ENCODE results near the gene NIPAL1.
"Not testable (repeated sequence)": the region's sequence is repeated elsewhere in the genome, so short reads cannot be mapped to it uniquely, and the experiment has no call there.

Gene NIPAL1

DNA sequence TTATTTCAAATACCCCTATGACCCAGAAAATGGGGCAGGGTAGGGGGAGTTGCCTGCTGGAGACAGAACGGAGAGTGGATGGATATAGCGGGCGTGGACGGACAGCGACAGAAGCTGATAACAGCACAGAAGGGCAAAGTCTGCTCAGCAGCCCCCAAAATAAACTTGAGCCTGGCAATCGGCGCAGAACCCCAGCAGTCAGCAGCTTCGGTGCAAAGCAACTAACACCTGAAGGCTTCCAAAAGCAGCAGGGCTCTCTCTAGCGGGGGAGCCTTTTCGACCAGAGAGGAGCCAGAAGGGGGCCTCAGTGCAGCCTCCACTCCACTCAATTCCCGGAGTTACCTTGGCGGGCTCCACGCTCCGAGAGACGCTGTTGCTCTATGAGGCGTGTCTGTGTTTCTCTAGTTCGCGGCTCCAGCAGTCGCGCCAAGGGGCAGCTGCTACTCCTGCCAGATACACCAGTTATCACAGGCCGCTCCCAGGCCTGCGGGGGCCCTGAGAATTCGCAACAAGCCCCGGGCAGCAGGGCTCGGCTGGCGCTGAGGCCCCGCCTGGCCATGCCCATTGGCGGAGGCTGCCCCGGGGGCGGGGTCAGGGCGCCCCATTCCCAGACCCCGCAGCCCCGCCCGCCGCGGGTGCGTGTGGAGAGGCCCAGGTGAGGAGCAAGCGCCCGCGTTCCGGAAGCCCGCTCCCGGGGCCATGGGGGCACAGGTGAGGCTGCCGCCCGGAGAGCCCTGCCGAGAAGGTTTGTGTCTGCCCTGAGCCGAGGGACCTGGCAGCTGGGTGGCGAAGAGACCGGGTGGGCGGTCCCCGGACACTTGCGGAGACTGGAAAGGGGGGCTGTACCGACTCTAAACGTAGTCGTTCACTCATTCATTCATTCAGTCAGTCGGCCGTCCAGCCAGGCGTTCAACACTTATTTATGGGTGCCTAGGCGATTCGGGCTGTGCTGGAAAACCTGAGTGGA, at the start of gene NIPAL1, which contains the start of gene CNGA1:
TSS of gene NIPAL1 (plus strand) at position 632 of the 967 bp plus-strand sequence. CDS start at position 700, 68 bp downstream.
TSS of gene CNGA1 (minus strand) at position 541 of the 967 bp plus-strand sequence. CDS start 63,992 bp downstream, outside the sequence.
- DNase-seq: peak; percentile 37

DNA sequence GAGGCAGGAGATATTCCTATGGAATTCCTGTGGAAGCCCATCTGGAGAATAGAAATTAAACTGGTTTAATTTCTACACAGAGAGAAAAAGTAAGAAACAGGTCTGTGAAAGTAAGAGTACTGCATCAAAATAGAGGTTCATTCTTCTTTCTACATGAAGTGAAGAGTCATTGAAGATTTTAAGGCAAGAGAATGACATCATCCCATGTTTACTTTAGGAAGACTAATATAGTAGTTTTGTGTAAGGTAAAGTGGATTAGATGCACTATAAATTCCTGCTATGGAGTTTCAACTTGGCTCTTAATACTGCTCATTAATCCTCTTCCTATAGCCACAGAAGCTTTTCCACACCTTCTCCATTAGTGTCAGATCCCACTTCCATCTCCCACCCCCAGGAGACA, 47.7 kb upstream of the NIPAL1 start:
- DNase-seq: no peak

DNA sequence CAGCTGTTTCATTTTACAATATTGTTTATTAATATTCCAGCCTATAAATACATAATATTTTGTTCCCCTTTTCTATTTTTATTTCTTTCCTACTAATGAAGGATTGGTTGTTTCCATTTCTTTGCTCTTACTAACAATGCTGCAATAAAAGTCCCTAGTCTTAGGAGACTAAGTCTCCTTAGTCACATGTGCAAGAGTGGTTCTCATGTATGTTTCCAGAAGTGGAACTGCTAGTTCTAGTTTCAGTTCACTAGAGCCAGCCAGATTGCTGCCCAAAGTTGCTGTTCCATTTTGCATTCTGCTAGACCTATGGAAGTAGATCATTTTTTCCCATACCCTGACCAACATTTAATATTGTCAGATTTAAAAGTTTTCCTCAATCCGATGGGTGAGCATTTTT, 44.4 kb upstream of the NIPAL1 start:
- DNase-seq: no peak

GRCh38 chr4:47972721-47973120, 43.9 kb upstream of the NIPAL1 start:
- no peak for DNase-seq

- DNase-seq: no peak
Observed at GRCh38 chr4:47974566-47974965, 42.0 kb upstream of the NIPAL1 start.

- no peak for DNase-seq
Observed at GRCh38 chr4:47990145-47990544, 26.4 kb upstream of the NIPAL1 start.

DNA sequence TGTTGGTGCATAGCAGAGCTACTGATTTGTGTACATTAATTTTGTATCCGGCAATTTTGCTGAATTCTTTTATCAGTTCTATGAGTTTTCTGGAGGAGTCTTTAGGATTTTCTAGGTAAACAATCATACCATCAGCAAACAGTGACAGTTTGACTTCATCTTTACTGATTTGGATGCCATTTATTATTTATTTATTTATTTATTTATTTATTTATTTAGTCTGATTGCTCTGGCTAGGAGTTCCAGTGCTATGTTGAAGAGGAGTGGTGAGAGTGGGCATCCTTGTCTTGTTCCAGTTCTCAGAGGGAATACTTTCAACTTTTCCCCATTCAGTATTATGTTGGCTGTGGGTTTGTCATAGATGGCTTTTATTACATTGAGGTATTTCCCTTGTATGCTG, 24.1 kb upstream of the NIPAL1 start:
- not testable (repeated sequence) for DNase-seq

DNA sequence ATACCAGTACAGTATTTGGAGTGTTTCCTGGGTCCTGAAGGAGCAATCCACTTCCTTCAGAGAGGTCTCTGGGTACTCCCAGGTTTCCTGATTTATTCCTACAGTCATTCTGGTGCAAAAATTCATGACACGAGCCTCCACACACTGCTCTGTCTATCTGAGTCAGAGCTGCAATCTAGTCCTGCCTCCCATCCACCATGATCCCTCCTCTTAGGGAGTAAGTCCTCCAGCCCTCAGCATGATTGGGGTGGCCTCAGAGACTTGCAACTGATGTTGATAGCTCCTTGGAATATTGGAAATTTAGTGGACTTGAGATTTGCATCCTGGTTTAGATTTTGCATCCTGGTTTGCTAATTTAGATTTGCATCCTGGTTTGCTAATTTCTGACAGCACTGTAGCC, 20.6 kb upstream of the NIPAL1 start:
- no peak for DNase-seq

- DNase-seq: no peak
Observed at GRCh38 chr4:48002267-48002666, 14.3 kb upstream of the NIPAL1 start.

DNA sequence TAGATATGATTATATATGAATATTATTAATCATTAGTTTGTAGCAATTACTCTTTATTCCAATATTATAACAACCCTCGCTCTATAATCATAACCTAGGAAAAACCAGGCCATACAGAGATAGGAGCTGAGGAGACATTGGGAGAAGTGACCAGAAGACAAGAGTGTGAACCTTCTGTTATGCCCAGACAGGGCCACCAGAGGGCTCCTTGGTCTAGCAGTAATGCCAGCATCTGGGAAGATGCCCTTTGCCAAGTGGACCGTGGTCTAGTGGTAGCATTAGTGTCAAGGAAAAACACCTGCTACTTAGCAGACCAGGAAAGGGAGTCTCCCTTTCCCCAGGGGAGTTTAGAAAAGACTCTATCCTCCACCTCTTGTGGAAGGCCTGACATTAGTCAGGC, 13.0 kb upstream of the NIPAL1 start:
- DNase-seq: not testable (repeated sequence)

- no peak for DNase-seq
Observed at GRCh38 chr4:48005781-48006180, 10.8 kb upstream of the NIPAL1 start.

GRCh38 chr4:48008021-48008596, 8.5 kb upstream of the NIPAL1 start:
- DNase-seq: no peak

DNA sequence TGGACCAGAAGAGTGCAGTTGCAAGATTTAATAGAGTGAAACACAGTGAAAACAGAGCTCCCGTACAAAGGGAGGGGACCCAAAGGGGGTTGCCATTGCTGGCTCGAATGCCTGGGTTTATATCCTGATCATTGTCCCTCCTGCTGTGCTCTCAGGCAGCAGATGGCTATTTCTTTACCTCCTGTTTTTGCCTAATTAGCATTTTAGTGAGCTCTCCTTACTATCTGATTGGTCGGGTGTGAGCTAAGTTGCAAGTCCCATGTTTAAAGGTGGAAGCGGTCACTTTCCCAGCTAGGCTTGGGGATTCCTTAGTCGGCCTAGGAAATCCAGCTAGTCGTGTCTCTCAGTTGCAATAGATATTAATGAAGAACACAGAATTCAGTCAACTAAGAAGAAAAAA, 5.7 kb upstream of the NIPAL1 start:
- DNase-seq: not testable (repeated sequence)

DNA sequence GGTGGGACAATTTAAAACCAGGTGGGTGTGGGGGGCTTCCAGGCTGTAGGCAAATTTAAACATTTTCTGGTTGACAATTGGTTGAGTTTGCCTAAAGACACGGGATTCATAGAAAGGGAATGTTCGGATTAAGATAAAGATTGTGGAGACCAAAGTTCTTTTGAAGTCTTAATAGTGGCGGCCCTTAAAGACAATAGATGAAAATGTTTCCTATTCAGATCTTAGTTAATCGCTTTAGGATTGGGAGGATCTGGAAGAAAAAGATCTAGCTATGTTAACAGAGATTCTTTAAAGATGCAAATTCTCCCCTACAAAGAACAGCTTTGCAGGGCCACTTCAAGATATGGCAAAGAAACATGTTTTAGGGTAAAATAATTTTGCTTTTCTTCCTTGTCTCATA, 4.8 kb upstream of the NIPAL1 start:
- no peak for DNase-seq

DNA sequence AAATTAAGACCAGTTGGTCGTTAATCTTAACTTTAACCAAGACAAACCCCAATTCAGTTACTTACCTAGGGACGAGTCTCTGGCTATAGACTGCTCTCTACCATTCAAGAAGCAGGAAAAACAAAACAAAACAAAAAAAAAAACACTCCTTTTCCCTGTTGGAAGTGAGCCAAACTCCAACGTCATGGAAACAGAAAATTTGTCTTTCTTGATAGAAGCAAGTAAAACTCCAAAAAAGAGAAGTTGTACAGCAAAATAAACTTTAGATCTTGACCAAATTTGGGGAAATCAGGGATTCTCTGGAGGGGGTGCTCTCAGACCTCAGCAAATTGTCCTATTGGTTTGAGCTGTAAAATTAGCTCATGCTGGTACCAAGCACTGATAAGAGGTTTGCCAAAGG, 3.7 kb upstream of the NIPAL1 start:
- DNase-seq: no peak

DNA sequence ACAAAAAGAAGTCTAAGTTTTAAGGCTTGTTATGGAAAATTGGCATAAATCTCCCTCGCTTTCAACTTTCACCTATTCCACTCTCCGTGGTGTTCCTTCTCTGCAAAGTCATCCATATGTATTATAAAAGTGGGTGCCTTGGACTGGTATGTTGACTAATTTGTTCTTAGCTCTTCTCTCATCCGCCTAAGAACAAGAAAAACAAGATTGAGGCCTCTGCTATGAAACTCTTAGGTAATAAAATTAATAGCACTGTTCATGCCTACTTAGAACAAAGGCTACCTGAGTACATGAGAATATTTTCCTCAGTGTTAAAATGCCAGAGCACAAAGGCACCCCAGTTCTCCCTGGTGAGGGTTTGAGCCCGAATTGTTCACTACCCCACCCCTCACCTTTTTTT, 1.4 kb upstream of the NIPAL1 start:
- no peak for DNase-seq

- DNase-seq: no peak
Observed at GRCh38 chr4:48015678-48016077, 894 bp upstream of the NIPAL1 start.

DNA sequence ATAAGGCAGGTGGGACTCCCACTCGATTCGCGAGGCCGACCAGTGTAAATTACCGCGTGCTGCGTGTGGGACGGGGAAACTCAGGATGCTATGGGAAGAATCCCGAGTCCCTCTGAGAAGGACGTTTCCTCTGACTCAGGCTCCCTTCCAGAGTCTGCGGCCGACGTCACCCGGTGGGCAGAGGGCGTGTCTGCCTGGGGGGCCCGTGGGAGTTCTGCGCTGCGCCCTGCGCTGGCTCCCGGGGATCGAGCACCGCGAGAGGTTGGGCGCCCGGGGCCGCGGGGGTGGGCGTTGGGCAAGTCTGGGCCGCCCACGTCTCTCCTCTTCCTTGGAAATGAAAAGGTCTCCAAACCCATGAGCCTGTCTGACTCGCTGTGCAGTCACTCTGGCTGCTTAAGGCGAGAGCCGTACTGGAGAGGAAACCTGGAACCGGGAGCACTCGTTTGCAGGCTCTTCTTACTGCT, 568 bp downstream of the NIPAL1 start:
- no peak for DNase-seq

DNA sequence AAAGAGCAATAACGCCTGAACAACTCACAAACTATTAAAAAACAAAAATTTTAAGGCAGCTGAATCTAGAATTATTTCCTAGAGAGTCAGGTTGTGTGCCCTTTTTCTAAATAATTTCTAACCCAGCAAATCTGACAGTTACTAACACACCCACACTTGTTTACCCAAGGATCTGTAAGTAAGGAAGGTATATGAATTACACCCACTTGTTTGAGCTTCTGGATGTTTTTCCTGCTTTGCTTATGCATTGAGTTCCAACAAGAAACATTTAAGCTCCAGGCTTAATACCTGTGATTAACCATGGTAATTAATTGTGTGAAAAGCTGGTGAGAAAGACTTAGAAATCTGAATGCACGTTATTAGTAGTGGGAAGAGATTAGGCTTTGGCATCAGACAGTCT, 1.5 kb downstream of the NIPAL1 start:
- DNase-seq: no peak

- DNase-seq: no peak
Observed at GRCh38 chr4:48021100-48021499, 4.5 kb downstream of the NIPAL1 start.

DNA sequence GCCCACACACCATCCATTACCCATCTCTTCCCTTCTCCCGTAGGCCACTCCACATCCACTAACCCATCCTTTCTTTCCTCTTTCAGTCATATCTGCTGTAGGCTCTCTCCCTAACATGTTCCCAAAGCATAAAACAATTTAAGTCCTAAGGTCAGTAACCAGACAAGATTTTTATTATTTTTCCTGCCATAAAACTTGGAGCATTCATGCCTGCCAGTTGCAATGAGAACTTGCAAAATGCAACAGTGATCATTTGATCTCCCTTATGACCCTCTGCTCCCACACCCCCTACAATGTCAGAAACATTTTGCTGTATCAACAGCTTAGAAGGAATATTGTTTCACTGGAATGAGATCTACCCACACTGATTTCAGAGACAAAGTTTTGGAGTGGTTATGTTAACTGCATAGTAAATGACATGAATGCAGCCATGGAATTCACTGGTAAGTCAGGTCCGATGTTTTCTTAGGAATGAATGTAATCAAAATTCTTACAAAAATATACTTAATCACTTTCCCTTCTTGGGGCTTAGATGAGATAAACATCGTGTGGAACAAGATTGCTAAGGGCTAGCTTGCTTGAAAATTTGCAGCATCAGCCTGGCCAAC, 5.7 kb downstream of the NIPAL1 start:
- DNase-seq: no peak

DNA sequence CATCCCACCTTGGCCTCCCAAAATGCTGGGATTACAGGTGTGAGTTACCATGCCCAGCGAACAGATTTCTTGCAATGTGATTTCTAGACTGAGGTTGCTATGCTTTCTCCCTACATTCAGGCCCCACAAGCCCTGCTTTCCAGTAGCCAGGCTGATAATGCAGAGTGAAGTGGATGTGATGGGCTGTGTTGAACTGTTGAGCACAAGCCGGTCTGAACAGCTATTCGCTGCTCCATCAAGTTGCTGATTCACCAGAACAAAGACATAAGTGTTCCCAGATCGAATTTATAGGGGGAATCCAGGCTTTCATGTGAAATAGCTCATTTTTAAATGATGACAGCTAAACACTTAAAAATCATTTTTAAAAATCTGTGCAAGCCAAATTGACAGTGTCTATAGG, 8.0 kb downstream of the NIPAL1 start:
- DNase-seq: no peak

DNA sequence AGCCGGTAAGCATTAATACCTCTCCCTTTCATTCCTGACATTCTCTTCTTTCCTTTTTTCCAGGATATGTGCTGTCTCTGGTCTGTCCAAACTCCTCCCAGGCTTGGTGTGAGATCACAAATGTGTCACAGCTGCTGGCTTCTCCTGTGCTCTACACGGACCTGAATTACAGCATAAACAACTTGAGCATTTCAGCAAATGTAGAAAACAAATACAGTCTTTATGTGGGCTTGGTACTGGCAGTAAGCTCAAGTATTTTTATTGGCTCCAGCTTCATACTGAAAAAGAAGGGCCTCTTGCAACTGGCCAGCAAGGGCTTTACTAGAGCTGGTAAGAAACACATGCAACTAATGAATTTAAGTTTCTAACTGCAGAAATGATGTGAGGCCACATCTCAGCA, 8.4 kb downstream of the NIPAL1 start:
- peak; percentile 29 for DNase-seq

DNA sequence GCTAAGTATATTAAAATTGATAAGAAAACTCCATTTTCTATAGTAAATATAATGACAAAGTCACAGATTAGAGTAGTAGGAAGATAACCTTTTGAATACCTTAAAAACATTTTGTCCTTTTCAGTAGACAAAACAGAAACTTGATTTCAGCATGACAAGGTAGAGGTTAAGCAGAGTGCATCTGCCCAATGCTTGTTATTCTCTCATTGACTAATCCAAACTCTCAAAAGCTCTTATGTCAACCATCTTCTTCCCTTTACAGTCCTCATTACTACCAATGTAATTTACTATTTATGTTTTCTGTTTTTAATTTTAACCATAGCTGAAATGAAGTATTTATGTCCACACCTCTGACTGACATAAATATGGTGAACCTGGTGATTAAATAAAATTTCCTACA, 11.1 kb downstream of the NIPAL1 start:
- DNase-seq: no peak

Measured in DMS153 (cell line).